H1 (cell line): Measurements from ENCODE around the gene CNIH3. TPM values are rescaled to one million over a fixed set of nuclear protein-coding genes. Genes with fewer than 3 reads are reported as not detected.

Source experiments
- CTCF ChIA-PET: fragments of 300-600 bp; sonication (Branson Sonifier 250); formaldehyde crosslinking; loops from one replicate; lab custom pipeline; 2021; ENCODE audit not compliant: partially characterized antibody; lab: Charles Lee
- POLR2A ChIA-PET: fragments of 300-600 bp; sonication (Branson Sonifier 250); formaldehyde crosslinking; loops from one replicate; lab custom pipeline; 2021; ENCODE audit warnings: inconsistent platforms; ENCODE audit not compliant: partially characterized antibody; lab: Charles Lee
- DNase-seq, 2 experiments: peaks; one replicate each; pipeline versions ENCODE4 v3.0.0 to v3.0.0-alpha.2; 2010 to 2022; ENCODE audit warnings: low spot score in 2 of 2, low read depth in 1 of 2, mixed read lengths in 1 of 2
- FAIRE-seq: peaks from 2 replicates; lab custom pipeline; 2011; peaks lifted over from hg19 to GRCh38; lab: Jason Lieb, UNC
- H2AFZ ChIP-seq: 2 replicates; pipeline ENCODE4 v1.8.1; 2012; ENCODE audit warnings: low read length, inconsistent platforms
- H2AK5ac ChIP-seq: 2 replicates; pipeline ENCODE4 v1.6.1; 2013; ENCODE audit warnings: low read depth, low read length
- H2BK120ac ChIP-seq: replicated peaks from 2 replicates; pipeline ENCODE3; 2013; ENCODE audit warnings: low read depth, low read length, inconsistent platforms
- H2BK12ac ChIP-seq: 2 replicates; pipeline ENCODE4 v1.6.1; 2013; ENCODE audit warnings: low read depth, low read length
- H2BK15ac ChIP-seq: 2 replicates; pipeline ENCODE4 v1.6.1; 2013; ENCODE audit warnings: low read length
- H2BK20ac ChIP-seq: 2 replicates; pipeline ENCODE4 v1.6.1; 2013; ENCODE audit warnings: low read length
- H2BK5ac ChIP-seq: 2 replicates; pipeline ENCODE4 v1.6.1; 2013; ENCODE audit warnings: low read depth, low read length
- H3K14ac ChIP-seq: 2 replicates; pipeline ENCODE4 v1.6.1; 2013; ENCODE audit warnings: inconsistent platforms; ENCODE audit not compliant: insufficient read length
- H3K18ac ChIP-seq: 2 replicates; pipeline ENCODE4 v1.6.1; 2013; ENCODE audit warnings: low read length; ENCODE audit errors: extremely low read depth
- H3K23ac ChIP-seq: 2 replicates; pipeline ENCODE4 v1.6.1; 2013; ENCODE audit warnings: inconsistent platforms; ENCODE audit not compliant: insufficient read length
- H3K23me2 ChIP-seq: 2 replicates; pipeline ENCODE4 v1.6.1; 2013; ENCODE audit warnings: low read depth, low read length
- H3K27ac ChIP-seq: 2 replicates; pipeline ENCODE4 v1.6.1; 2011; ENCODE audit warnings: low read depth, low read length, inconsistent platforms
- H3K27me3 ChIP-seq, 4 experiments: replicated peaks in 1 of 4; 1 replicate in 1 of 4; 2 replicates in 3 of 4; pipeline versions ENCODE4 v1.6.1 to v1.8.1; 2011 to 2013; ENCODE audit warnings: low read length in 3 of 4, mild to moderate bottlenecking in 3 of 4, inconsistent platforms in 2 of 4, mixed read lengths in 2 of 4, moderate library complexity in 1 of 4; ENCODE audit not compliant: control insufficient read depth in 3 of 4, insufficient read depth in 3 of 4; ENCODE audit errors: extremely low read depth in 1 of 4
- H3K36me3 ChIP-seq, 4 experiments: 2 replicates each; pipeline versions ENCODE4 v1.6.1 to v1.8.1; 2011 to 2013; ENCODE audit warnings: mild to moderate bottlenecking in 4 of 4, low read length in 3 of 4, moderate library complexity in 2 of 4, control low read depth in 1 of 4, inconsistent platforms in 1 of 4; ENCODE audit not compliant: insufficient read depth in 4 of 4, control insufficient read depth in 2 of 4
- H3K4ac ChIP-seq: replicated peaks from 2 replicates; pipeline ENCODE3; 2013; ENCODE audit warnings: low read length, low read depth, mixed read lengths, inconsistent platforms; ENCODE audit not compliant: insufficient read length
- H3K4me1 ChIP-seq, 4 experiments: replicated peaks in 1 of 4; 1 replicate in 1 of 4; 2 replicates in 3 of 4; pipeline versions ENCODE4 v1.6.1 to v1.8.1; 2011 to 2013; ENCODE audit warnings: low read length in 3 of 4, inconsistent platforms in 2 of 4, mixed read lengths in 1 of 4; ENCODE audit not compliant: insufficient read depth in 4 of 4, control insufficient read depth in 3 of 4
- H3K4me2 ChIP-seq, 2 experiments: 2 replicates each; pipeline versions ENCODE4 v1.6.1 to v1.8.1; 2011 to 2013; ENCODE audit warnings: low read depth in 2 of 2, low read length in 2 of 2, control low read depth in 1 of 2, inconsistent platforms in 1 of 2, mild to moderate bottlenecking in 1 of 2; ENCODE audit not compliant: insufficient read depth in 1 of 2
- H3K4me3 ChIP-seq, 4 experiments: fragments of 200-600, 300-600 bp in 1 of 4; sonication (generic), shearing (Covaris generic), sonication (Bioruptor Twin) in 1 of 4; 2 replicates each; pipeline versions ENCODE4 v1.5.1 to v1.8.1; 2011 to 2016; ENCODE audit warnings: low read length in 4 of 4, low read depth in 3 of 4, control low read depth in 2 of 4, inconsistent platforms in 2 of 4, mild to moderate bottlenecking in 2 of 4, mixed read lengths in 1 of 4, moderate library complexity in 1 of 4; ENCODE audit not compliant: insufficient read depth in 2 of 4; ENCODE audit errors: extremely low read depth in 1 of 4
- H3K56ac ChIP-seq: replicated peaks from 2 replicates; pipeline ENCODE3; 2013; ENCODE audit warnings: low read depth, mild to moderate bottlenecking, mixed read lengths, low read length, inconsistent platforms; ENCODE audit not compliant: insufficient read length
- H3K79me1 ChIP-seq: 2 replicates; pipeline ENCODE4 v1.6.1; 2013; ENCODE audit warnings: low read depth, low read length, control low read depth
- H3K79me2 ChIP-seq, 2 experiments: 2 replicates each; pipeline versions ENCODE4 v1.6.1 to v1.8.1; 2012 to 2013; ENCODE audit warnings: low read length in 2 of 2, mild to moderate bottlenecking in 2 of 2, inconsistent platforms in 1 of 2; ENCODE audit not compliant: insufficient read depth in 2 of 2, control insufficient read depth in 1 of 2
- H3K9ac ChIP-seq, 4 experiments: replicated peaks in 1 of 4; 1 replicate in 1 of 4; 2 replicates in 3 of 4; pipeline versions ENCODE4 v1.6.1 to v1.8.1; 2011 to 2013; ENCODE audit warnings: low read depth in 3 of 4, low read length in 3 of 4, control low read depth in 2 of 4, mild to moderate bottlenecking in 2 of 4, moderate library complexity in 2 of 4, inconsistent platforms in 1 of 4; ENCODE audit errors: extremely low read depth in 1 of 4
- H3K9me3 ChIP-seq, 2 experiments: 2 replicates each; pipeline versions ENCODE4 v1.6.1 to v1.8.1; 2012 to 2013; ENCODE audit warnings: mild to moderate bottlenecking in 2 of 2, moderate library complexity in 2 of 2, control low read depth in 1 of 2, inconsistent platforms in 1 of 2, low read depth in 1 of 2, low read length in 1 of 2, mixed read lengths in 1 of 2; ENCODE audit not compliant: insufficient read depth in 2 of 2
- H4K20me1 ChIP-seq, 2 experiments: replicated peaks in 1 of 2; 2 replicates each; pipeline versions ENCODE3 to v1.8.1; 2011 to 2013; ENCODE audit warnings: inconsistent platforms in 2 of 2, low read length in 2 of 2, mild to moderate bottlenecking in 1 of 2; ENCODE audit not compliant: insufficient read depth in 2 of 2, control insufficient read depth in 1 of 2
- H4K5ac ChIP-seq: 2 replicates; pipeline ENCODE4 v1.6.1; 2013; ENCODE audit warnings: low read length, low read depth, mixed read lengths, inconsistent platforms; ENCODE audit not compliant: insufficient read length
- H4K8ac ChIP-seq: 2 replicates; pipeline ENCODE4 v1.8.0; 2013; ENCODE audit warnings: mild to moderate bottlenecking, moderate library complexity, low read length, inconsistent platforms; ENCODE audit not compliant: insufficient read depth; ENCODE audit errors: extremely low read depth
- H4K91ac ChIP-seq: replicated peaks from 2 replicates; pipeline ENCODE3; 2013; ENCODE audit warnings: low read length, mixed read lengths, inconsistent platforms; ENCODE audit not compliant: insufficient read length
- CHD2 ChIP-seq: IDR thresholded peaks from 2 replicates; pipeline ENCODE4 v1.6.1; 2012; ENCODE audit warnings: low read length, improper control_type of control experiment
- CTBP2 ChIP-seq: IDR thresholded peaks from 2 replicates; pipeline ENCODE4 v1.7.0; 2011; ENCODE audit warnings: borderline replicate concordance, mild to moderate bottlenecking, moderate library complexity, mixed read lengths, low read length; ENCODE audit not compliant: insufficient read depth, insufficient read length
- CTCF ChIP-seq, 3 experiments: IDR thresholded peaks; 1 replicate in 2 of 3; 2 replicates in 1 of 3; pipeline versions ENCODE4 v1.5.1 to v1.6.1; 2011; ENCODE audit warnings: low read length in 3 of 3, mild to moderate bottlenecking in 3 of 3, inconsistent platforms in 2 of 3, low read depth in 1 of 3, moderate library complexity in 1 of 3; ENCODE audit not compliant: insufficient read depth in 1 of 3; ENCODE audit errors: control extremely low read depth in 1 of 3
- E2F6 ChIP-seq: IDR thresholded peaks from 2 replicates; pipeline ENCODE4 v1.6.1; 2012; ENCODE audit warnings: inconsistent platforms
- KDM4A ChIP-seq: IDR thresholded peaks from one replicate; pipeline ENCODE4 v1.7.1; 2012; ENCODE audit warnings: low read depth, mild to moderate bottlenecking, moderate library complexity, low read length, inconsistent platforms; ENCODE audit not compliant: severe bottlenecking
- KDM5A ChIP-seq: fragments of 200-600 bp; IDR thresholded peaks from 2 replicates; pipeline ENCODE4 v1.7.1; 2012; ENCODE audit warnings: mild to moderate bottlenecking, low read length, inconsistent platforms, mixed read lengths
- SIX5 ChIP-seq: IDR thresholded peaks from 2 replicates; pipeline ENCODE4 v1.6.1; 2011; ENCODE audit warnings: mild to moderate bottlenecking, low read depth, low read length
- SP1 ChIP-seq: IDR thresholded peaks from 2 replicates; pipeline ENCODE4 v1.6.1; 2011; ENCODE audit warnings: low read depth, low read length
- TAF7 ChIP-seq: optimal IDR thresholded peaks from 2 replicates; pipeline ENCODE3; 2011; ENCODE audit warnings: low read depth, mild to moderate bottlenecking, inconsistent platforms, low read length, moderate library complexity, borderline replicate concordance
- WGBS, 2 experiments: shearing (Covaris generic) in 1 of 2; methylation state at CpG; one replicate each; pipeline versions ENCODE4 v1.1.6 to v1.1.7; 2013 to 2015; ENCODE audit warnings: low lambda C conversion rate in 2 of 2, mixed read lengths in 2 of 2, inconsistent platforms in 1 of 2, low coverage in 1 of 2, missing lambda C conversion rate in 1 of 2; ENCODE audit not compliant: insufficient replicate concordance in 2 of 2, insufficient coverage in 1 of 2, insufficient read length in 1 of 2; ENCODE audit errors: extremely low coverage in 1 of 2, missing lambda C conversion rate in 1 of 2; 5-methylcytosine and 5-hydroxymethylcytosine counted together
- polyA plus RNA-seq, 7 experiments: library from polyadenylated mRNA; depleted of rRNA in 3 of 7; stranded (reverse) in 5 of 7; unstranded in 2 of 7; fragments of >200 nt in 5 of 7; fragments of 200-250 nt in 2 of 7; gene quantifications; 1 replicate in 5 of 7; 2 replicates in 1 of 7; 4 replicates in 1 of 7; pipeline versions ENCODE4 v1.2.1 to v1.2.3, GENCODE V29; 2011 to 2013; ENCODE audit warnings: missing spikeins in 2 of 7, mixed read lengths in 2 of 7
- total RNA-seq: library from RNA; stranded (reverse); fragmentation: NEBNext Ultra II Directional; extraction: Animal tissue kit (Norgen Biotek cat#: 25700); gene quantifications from 2 replicates; pipeline ENCODE4 v1.2.1, GENCODE V29; 2021

The CNIH3 gene
- total and polyA plus RNA-seq, 2 of the 8 experiments (the other 6 are each of a cell fraction or from before 2014, with no cell fraction given), result 3.7 to 5.6 TPM

- no peak overlapping the region for H2BK120ac ChIP-seq
- no peaks in the 10 kb centered on the region for H4K20me1 ChIP-seq
- no peak overlapping the region for H3K4me3 ChIP-seq
- no peak overlapping the region for H3K23ac ChIP-seq
- no peak overlapping the region for H3K9ac ChIP-seq
- H2BK5ac ChIP-seq, result no peak overlapping the region
- WGBS, 2 experiments, result 82% methylated on average over 9 of the region's 9 CpGs; no CpG with 5 or more reads in 1 of the 2 experiments
- POLR2A ChIA-PET, result no interaction called here
- no peak overlapping the region for H2AFZ ChIP-seq
- DNase-seq, result no peak
- H2AK5ac ChIP-seq, result no peak overlapping the region
- H3K36me3 ChIP-seq, result no peaks in the 10 kb centered on the region
- no peaks in the 10 kb centered on the region for H3K79me2 ChIP-seq
- H3K4ac ChIP-seq, result no peak overlapping the region
- no peak overlapping the region for H4K8ac ChIP-seq
- no peak overlapping the region for H2BK20ac ChIP-seq
- no peaks in the 10 kb centered on the region; a peak in 1 of 7 replicates for H3K27me3 ChIP-seq
- no peak overlapping the region for H3K56ac ChIP-seq
- no peak overlapping the region for H3K4me2 ChIP-seq
- no peak overlapping the region for H2BK15ac ChIP-seq
- no peak overlapping the region for H2BK12ac ChIP-seq
- H4K91ac ChIP-seq, result no peak overlapping the region
- H4K5ac ChIP-seq, result no peak overlapping the region
- no peaks in the 10 kb centered on the region; a peak in 1 of 7 replicates for H3K4me1 ChIP-seq
- no peaks in the 10 kb centered on the region for H3K79me1 ChIP-seq
- CTCF ChIA-PET, result interaction anchor here (1.1 to 5.6 kb wide), 4 partner anchors 9 to 113 kb away, joined by 3 to 37 read pairs (median 14); no protein-coding TSS in a partner anchor
- no peak overlapping the region for H3K18ac ChIP-seq
- H3K9me3 ChIP-seq, result no peaks in the 10 kb centered on the region
- no peaks in the 10 kb centered on the region for H3K23me2 ChIP-seq
- H3K14ac ChIP-seq, result no peak overlapping the region
- H3K27ac ChIP-seq, result no peak overlapping the region
- no peak for FAIRE-seq
- TF ChIP-seq E2F6 (no peak), CTBP2 (no peak), CHD2 (no peak), KDM4A (no peak), SP1 (no peak), KDM5A (no peak), CTCF (IDR thresholded peaks at IDR 0.05; ENCODE audit: control extremely low read depth in 1 of 3, insufficient read depth in 1 of 3, low read depth in 1 of 3, low read length in 3 of 3) (no peak), SIX5 (no peak), TAF7 (no peak)
These were observed 127.6 kb downstream of the CNIH3 start for GRCh38 chr1:224743608-224744164.
